H1 (cell line): ENCODE measurements around the gene HS6ST3. TPM values are rescaled to one million over a fixed set of nuclear protein-coding genes. Genes with fewer than 3 reads are reported as not detected.

Experiments used
- CTCF ChIA-PET: fragments of 300-600 bp; sonication (Branson Sonifier 250); formaldehyde crosslinking; loops from one replicate; lab custom pipeline; 2021; ENCODE audit not compliant: partially characterized antibody; lab: Charles Lee
- POLR2A ChIA-PET: fragments of 300-600 bp; sonication (Branson Sonifier 250); formaldehyde crosslinking; loops from one replicate; lab custom pipeline; 2021; ENCODE audit warnings: inconsistent platforms; ENCODE audit not compliant: partially characterized antibody; lab: Charles Lee
- DNase-seq, 2 experiments: peaks; one replicate each; pipeline versions ENCODE4 v3.0.0 to v3.0.0-alpha.2; 2010 to 2022; ENCODE audit warnings: low spot score in 2 of 2, low read depth in 1 of 2, mixed read lengths in 1 of 2
- FAIRE-seq: peaks from 2 replicates; lab custom pipeline; 2011; peaks lifted over from hg19 to GRCh38; lab: Jason Lieb, UNC
- H2AFZ ChIP-seq: 2 replicates; pipeline ENCODE4 v1.8.1; 2012; ENCODE audit warnings: low read length, inconsistent platforms
- H2AK5ac ChIP-seq: 2 replicates; pipeline ENCODE4 v1.6.1; 2013; ENCODE audit warnings: low read depth, low read length
- H2BK120ac ChIP-seq: replicated peaks from 2 replicates; pipeline ENCODE3; 2013; ENCODE audit warnings: low read depth, low read length, inconsistent platforms
- H2BK12ac ChIP-seq: 2 replicates; pipeline ENCODE4 v1.6.1; 2013; ENCODE audit warnings: low read depth, low read length
- H2BK15ac ChIP-seq: 2 replicates; pipeline ENCODE4 v1.6.1; 2013; ENCODE audit warnings: low read length
- H2BK20ac ChIP-seq: 2 replicates; pipeline ENCODE4 v1.6.1; 2013; ENCODE audit warnings: low read length
- H2BK5ac ChIP-seq: 2 replicates; pipeline ENCODE4 v1.6.1; 2013; ENCODE audit warnings: low read depth, low read length
- H3K14ac ChIP-seq: 2 replicates; pipeline ENCODE4 v1.6.1; 2013; ENCODE audit warnings: inconsistent platforms; ENCODE audit not compliant: insufficient read length
- H3K18ac ChIP-seq: 2 replicates; pipeline ENCODE4 v1.6.1; 2013; ENCODE audit warnings: low read length; ENCODE audit errors: extremely low read depth
- H3K23ac ChIP-seq: 2 replicates; pipeline ENCODE4 v1.6.1; 2013; ENCODE audit warnings: inconsistent platforms; ENCODE audit not compliant: insufficient read length
- H3K23me2 ChIP-seq: 2 replicates; pipeline ENCODE4 v1.6.1; 2013; ENCODE audit warnings: low read depth, low read length
- H3K27ac ChIP-seq: 2 replicates; pipeline ENCODE4 v1.6.1; 2011; ENCODE audit warnings: low read depth, low read length, inconsistent platforms
- H3K27me3 ChIP-seq, 4 experiments: replicated peaks in 1 of 4; 1 replicate in 1 of 4; 2 replicates in 3 of 4; pipeline versions ENCODE4 v1.6.1 to v1.8.1; 2011 to 2013; ENCODE audit warnings: low read length in 3 of 4, mild to moderate bottlenecking in 3 of 4, inconsistent platforms in 2 of 4, mixed read lengths in 2 of 4, moderate library complexity in 1 of 4; ENCODE audit not compliant: control insufficient read depth in 3 of 4, insufficient read depth in 3 of 4; ENCODE audit errors: extremely low read depth in 1 of 4
- H3K36me3 ChIP-seq, 4 experiments: 2 replicates each; pipeline versions ENCODE4 v1.6.1 to v1.8.1; 2011 to 2013; ENCODE audit warnings: mild to moderate bottlenecking in 4 of 4, low read length in 3 of 4, moderate library complexity in 2 of 4, control low read depth in 1 of 4, inconsistent platforms in 1 of 4; ENCODE audit not compliant: insufficient read depth in 4 of 4, control insufficient read depth in 2 of 4
- H3K4ac ChIP-seq: replicated peaks from 2 replicates; pipeline ENCODE3; 2013; ENCODE audit warnings: low read length, low read depth, mixed read lengths, inconsistent platforms; ENCODE audit not compliant: insufficient read length
- H3K4me1 ChIP-seq, 4 experiments: replicated peaks in 1 of 4; 1 replicate in 1 of 4; 2 replicates in 3 of 4; pipeline versions ENCODE4 v1.6.1 to v1.8.1; 2011 to 2013; ENCODE audit warnings: low read length in 3 of 4, inconsistent platforms in 2 of 4, mixed read lengths in 1 of 4; ENCODE audit not compliant: insufficient read depth in 4 of 4, control insufficient read depth in 3 of 4
- H3K4me2 ChIP-seq, 2 experiments: 2 replicates each; pipeline versions ENCODE4 v1.6.1 to v1.8.1; 2011 to 2013; ENCODE audit warnings: low read depth in 2 of 2, low read length in 2 of 2, control low read depth in 1 of 2, inconsistent platforms in 1 of 2, mild to moderate bottlenecking in 1 of 2; ENCODE audit not compliant: insufficient read depth in 1 of 2
- H3K4me3 ChIP-seq, 4 experiments: fragments of 200-600, 300-600 bp in 1 of 4; sonication (generic), shearing (Covaris generic), sonication (Bioruptor Twin) in 1 of 4; 2 replicates each; pipeline versions ENCODE4 v1.5.1 to v1.8.1; 2011 to 2016; ENCODE audit warnings: low read length in 4 of 4, low read depth in 3 of 4, control low read depth in 2 of 4, inconsistent platforms in 2 of 4, mild to moderate bottlenecking in 2 of 4, mixed read lengths in 1 of 4, moderate library complexity in 1 of 4; ENCODE audit not compliant: insufficient read depth in 2 of 4; ENCODE audit errors: extremely low read depth in 1 of 4
- H3K56ac ChIP-seq: replicated peaks from 2 replicates; pipeline ENCODE3; 2013; ENCODE audit warnings: low read depth, mild to moderate bottlenecking, mixed read lengths, low read length, inconsistent platforms; ENCODE audit not compliant: insufficient read length
- H3K79me1 ChIP-seq: 2 replicates; pipeline ENCODE4 v1.6.1; 2013; ENCODE audit warnings: low read depth, low read length, control low read depth
- H3K79me2 ChIP-seq, 2 experiments: 2 replicates each; pipeline versions ENCODE4 v1.6.1 to v1.8.1; 2012 to 2013; ENCODE audit warnings: low read length in 2 of 2, mild to moderate bottlenecking in 2 of 2, inconsistent platforms in 1 of 2; ENCODE audit not compliant: insufficient read depth in 2 of 2, control insufficient read depth in 1 of 2
- H3K9ac ChIP-seq, 4 experiments: replicated peaks in 1 of 4; 1 replicate in 1 of 4; 2 replicates in 3 of 4; pipeline versions ENCODE4 v1.6.1 to v1.8.1; 2011 to 2013; ENCODE audit warnings: low read depth in 3 of 4, low read length in 3 of 4, control low read depth in 2 of 4, mild to moderate bottlenecking in 2 of 4, moderate library complexity in 2 of 4, inconsistent platforms in 1 of 4; ENCODE audit errors: extremely low read depth in 1 of 4
- H3K9me3 ChIP-seq, 2 experiments: 2 replicates each; pipeline versions ENCODE4 v1.6.1 to v1.8.1; 2012 to 2013; ENCODE audit warnings: mild to moderate bottlenecking in 2 of 2, moderate library complexity in 2 of 2, control low read depth in 1 of 2, inconsistent platforms in 1 of 2, low read depth in 1 of 2, low read length in 1 of 2, mixed read lengths in 1 of 2; ENCODE audit not compliant: insufficient read depth in 2 of 2
- H4K20me1 ChIP-seq, 2 experiments: replicated peaks in 1 of 2; 2 replicates each; pipeline versions ENCODE3 to v1.8.1; 2011 to 2013; ENCODE audit warnings: inconsistent platforms in 2 of 2, low read length in 2 of 2, mild to moderate bottlenecking in 1 of 2; ENCODE audit not compliant: insufficient read depth in 2 of 2, control insufficient read depth in 1 of 2
- H4K5ac ChIP-seq: 2 replicates; pipeline ENCODE4 v1.6.1; 2013; ENCODE audit warnings: low read length, low read depth, mixed read lengths, inconsistent platforms; ENCODE audit not compliant: insufficient read length
- H4K8ac ChIP-seq: 2 replicates; pipeline ENCODE4 v1.8.0; 2013; ENCODE audit warnings: mild to moderate bottlenecking, moderate library complexity, low read length, inconsistent platforms; ENCODE audit not compliant: insufficient read depth; ENCODE audit errors: extremely low read depth
- H4K91ac ChIP-seq: replicated peaks from 2 replicates; pipeline ENCODE3; 2013; ENCODE audit warnings: low read length, mixed read lengths, inconsistent platforms; ENCODE audit not compliant: insufficient read length
- ASH2L ChIP-seq: fragments of 200-600, 300-600 bp; sonication (generic); IDR thresholded peaks from one replicate; pipeline ENCODE4 v1.7.1; 2017; ENCODE audit warnings: low read length
- CBX5 ChIP-seq: fragments of 300-800, 300-1000 bp; sonication (generic); IDR thresholded peaks from 2 replicates; pipeline ENCODE4 v1.7.1; 2016; ENCODE audit warnings: antibody characterized with exemption, low read length, low read depth
- CHD2 ChIP-seq: IDR thresholded peaks from 2 replicates; pipeline ENCODE4 v1.6.1; 2012; ENCODE audit warnings: low read length, improper control_type of control experiment
- CREB1 ChIP-seq: IDR thresholded peaks from 2 replicates; pipeline ENCODE4 v1.6.1; 2012; ENCODE audit warnings: inconsistent platforms
- KDM1A ChIP-seq: fragments of 200-600, 300-600 bp; sonication (generic); IDR thresholded peaks from 2 replicates; pipeline ENCODE4 v1.7.1; 2016; ENCODE audit warnings: mild to moderate bottlenecking, low read length, borderline replicate concordance
- KDM5A ChIP-seq: fragments of 200-600 bp; IDR thresholded peaks from 2 replicates; pipeline ENCODE4 v1.7.1; 2012; ENCODE audit warnings: mild to moderate bottlenecking, low read length, inconsistent platforms, mixed read lengths
- POLR2A ChIP-seq, 2 experiments: IDR thresholded peaks; 1 replicate in 1 of 2; 2 replicates in 1 of 2; pipeline ENCODE4 v1.6.1; 2011; ENCODE audit warnings: low read depth in 2 of 2, low read length in 2 of 2, mild to moderate bottlenecking in 2 of 2; ENCODE audit errors: control extremely low read depth in 1 of 2
- RFX5 ChIP-seq: IDR thresholded peaks from 2 replicates; pipeline ENCODE4 v1.6.1; 2011; ENCODE audit warnings: low read depth, low read length, improper control_type of control experiment, borderline replicate concordance
- SRF ChIP-seq: IDR thresholded peaks from 2 replicates; pipeline ENCODE4 v1.6.1; 2011; ENCODE audit warnings: mild to moderate bottlenecking, low read depth, low read length, moderate library complexity
- TAF1 ChIP-seq: IDR thresholded peaks from 2 replicates; pipeline ENCODE4 v1.6.1; 2011; ENCODE audit warnings: mild to moderate bottlenecking, low read depth, low read length
- whole genome bisulfite sequencing, 2 experiments: shearing (Covaris generic) in 1 of 2; methylation state at CpG; one replicate each; pipeline versions ENCODE4 v1.1.6 to v1.1.7; 2013 to 2015; ENCODE audit warnings: low lambda C conversion rate in 2 of 2, mixed read lengths in 2 of 2, inconsistent platforms in 1 of 2, low coverage in 1 of 2, missing lambda C conversion rate in 1 of 2; ENCODE audit not compliant: insufficient replicate concordance in 2 of 2, insufficient coverage in 1 of 2, insufficient read length in 1 of 2; ENCODE audit errors: extremely low coverage in 1 of 2, missing lambda C conversion rate in 1 of 2; 5-methylcytosine and 5-hydroxymethylcytosine counted together
- polyA plus RNA-seq, 7 experiments: library from polyadenylated mRNA; depleted of rRNA in 3 of 7; stranded (reverse) in 5 of 7; unstranded in 2 of 7; fragments of >200 nt in 5 of 7; fragments of 200-250 nt in 2 of 7; gene quantifications; 1 replicate in 5 of 7; 2 replicates in 1 of 7; 4 replicates in 1 of 7; pipeline versions ENCODE4 v1.2.1 to v1.2.3, GENCODE V29; 2011 to 2013; ENCODE audit warnings: missing spikeins in 2 of 7, mixed read lengths in 2 of 7
- total RNA-seq: library from RNA; stranded (reverse); fragmentation: NEBNext Ultra II Directional; extraction: Animal tissue kit (Norgen Biotek cat#: 25700); gene quantifications from 2 replicates; pipeline ENCODE4 v1.2.1, GENCODE V29; 2021
- TF ChIP-seq, protein P1 (sequence below): IDR thresholded peaks from 2 replicates; pipeline ENCODE4 v1.6.1; 2011; ENCODE audit warnings: low read depth, mild to moderate bottlenecking, low read length; ENCODE audit not compliant: insufficient read depth

Gene HS6ST3
- total and polyA plus RNA-seq, 2 of the 8 experiments (the other 6 are each of a cell fraction or from before 2014, with no cell fraction given): 0.45 to 1.2 TPM

GRCh38 chr13:96081888-96082287 lies 8.0 kb upstream of the HS6ST3 start:
- no peak overlapping the region for H3K27ac ChIP-seq
- no peaks in the 10 kb centered on the region for H3K27me3 ChIP-seq
- H3K18ac ChIP-seq: no peak overlapping the region
- no peaks in the 10 kb centered on the region for H3K79me1 ChIP-seq
- H2BK120ac ChIP-seq: no peak overlapping the region
- FAIRE-seq: no peak
- ChIA-PET CTCF (interaction anchor here (1.2 to 2.0 kb wide), 3 partner anchors 9 to 11 kb away, joined by 5 read pairs; no protein-coding TSS in a partner anchor), POLR2A (interaction anchor here (1.5 kb wide), 1 partner anchor 28 kb away, joined by 3 read pairs; the partner anchor contains the start of gene UGGT2)
- no peak overlapping the region for H3K23ac ChIP-seq
- H3K36me3 ChIP-seq: no peaks in the 10 kb centered on the region
- no peaks in the 10 kb centered on the region for H3K9me3 ChIP-seq
- no peak overlapping the region for H4K91ac ChIP-seq
- no peaks in the 10 kb centered on the region; the same call in 1 of the 2 replicates for H3K23me2 ChIP-seq
- no peak overlapping the region for H2BK12ac ChIP-seq
- H3K79me2 ChIP-seq: no peaks in the 10 kb centered on the region
- H3K4me2 ChIP-seq: no peak overlapping the region
- H3K4me1 ChIP-seq: no peaks in the 10 kb centered on the region
- H2BK20ac ChIP-seq: no peak overlapping the region
- TF ChIP-seq, protein P1, sequence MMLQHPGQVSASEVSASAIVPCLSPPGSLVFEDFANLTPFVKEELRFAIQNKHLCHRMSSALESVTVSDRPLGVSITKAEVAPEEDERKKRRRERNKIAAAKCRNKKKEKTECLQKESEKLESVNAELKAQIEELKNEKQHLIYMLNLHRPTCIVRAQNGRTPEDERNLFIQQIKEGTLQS: no peak
- TF ChIP-seq POLR2A (IDR thresholded peaks at IDR 0.05; ENCODE audit: control extremely low read depth in 1 of 2, low read depth in 2 of 2, low read length in 2 of 2): no peak
- no peak for TF ChIP-seq CREB1
- TF ChIP-seq RFX5: no peak
- TF ChIP-seq CBX5: no peak
- TF ChIP-seq SRF: no peak
- no peak for TF ChIP-seq CHD2
- TF ChIP-seq ASH2L: no peak
- TF ChIP-seq TAF1: no peak
- TF ChIP-seq KDM5A: no peak
- TF ChIP-seq KDM1A: no peak
- no peak overlapping the region for H4K8ac ChIP-seq
- no peak for DNase-seq
- no peak overlapping the region for H2BK5ac ChIP-seq
- no peaks in the 10 kb centered on the region for H4K20me1 ChIP-seq
- no peak overlapping the region for H2BK15ac ChIP-seq
- no peak overlapping the region for H2AK5ac ChIP-seq
- no peak overlapping the region for H3K56ac ChIP-seq
- no peak overlapping the region for H4K5ac ChIP-seq
- WGBS, 2 experiments: 47% methylated on average over 2 of the region's 2 CpGs; no CpG with 5 or more reads in 1 of the 2 experiments
- no peak overlapping the region for H3K4me3 ChIP-seq
- H3K4ac ChIP-seq: no peak overlapping the region
- no peak overlapping the region for H3K14ac ChIP-seq
- no peak overlapping the region for H3K9ac ChIP-seq
- no peak overlapping the region for H2AFZ ChIP-seq
